CD4-positive, alpha-beta T cell treated with Interleukin-21 for 1 hour (primary cell): ENCODE data around the gene PCIF1.

Source experiments
- DNase-seq: peaks from one replicate; pipeline ENCODE4 v3.0.0-alpha.2; 2020

PCIF1 gene

DNA sequence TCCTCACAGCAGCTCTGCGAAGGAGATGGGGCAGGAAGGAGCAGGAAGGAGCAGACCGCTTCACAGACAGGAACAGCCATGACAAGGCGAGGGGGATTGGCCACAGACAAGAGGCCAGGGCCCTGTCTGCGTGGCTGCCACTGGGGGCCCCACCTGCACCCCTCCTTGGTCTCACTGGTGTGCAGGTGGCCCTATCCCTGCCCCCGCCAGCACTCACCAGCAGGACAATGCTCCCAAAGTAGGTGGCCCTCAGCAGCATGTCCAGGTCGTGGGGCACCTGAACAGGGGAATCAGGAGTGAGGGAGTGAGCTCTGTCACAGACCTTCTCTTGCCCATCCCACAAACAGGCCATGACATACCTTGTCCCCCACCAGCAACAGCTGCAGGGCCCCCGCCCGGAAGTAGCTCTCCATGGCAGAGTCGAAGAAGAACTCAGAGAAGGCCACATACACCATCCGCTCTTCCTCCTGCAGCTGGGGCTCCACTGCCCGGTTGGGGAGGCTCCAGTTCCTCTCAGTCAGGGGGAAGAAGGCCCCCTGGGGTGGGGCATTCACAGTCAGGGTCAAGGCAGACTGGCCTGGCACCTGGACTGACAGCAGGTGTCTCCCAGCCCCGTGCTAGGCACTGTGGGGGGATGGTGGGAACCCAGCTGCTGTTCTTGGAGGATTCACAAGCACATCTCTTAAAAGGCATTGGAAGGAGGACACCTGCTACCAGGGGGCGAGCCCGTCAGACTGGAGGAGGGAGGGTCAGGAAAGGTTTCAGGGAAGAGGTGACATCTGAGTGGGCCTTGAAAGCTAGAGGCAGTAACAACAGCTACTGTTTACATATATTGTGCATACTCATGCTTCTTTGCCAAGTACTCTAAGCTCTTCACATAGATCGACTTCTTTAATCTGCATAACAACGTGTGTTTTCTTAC is 29.6 kb upstream of the PCIF1 start:
- no peak for DNase-seq

GRCh38 chr20:45905505-45906079 is 28.9 kb upstream of the PCIF1 start:
- no peak for DNase-seq

GRCh38 chr20:45907219-45907948 is 27.1 kb upstream of the PCIF1 start:
- DNase-seq: no peak

- no peak for DNase-seq
Measured at GRCh38 chr20:45908084-45908483, 26.4 kb upstream of the PCIF1 start.

- no peak for DNase-seq
Measured at GRCh38 chr20:45909336-45909808, 25.1 kb upstream of the PCIF1 start.

DNA sequence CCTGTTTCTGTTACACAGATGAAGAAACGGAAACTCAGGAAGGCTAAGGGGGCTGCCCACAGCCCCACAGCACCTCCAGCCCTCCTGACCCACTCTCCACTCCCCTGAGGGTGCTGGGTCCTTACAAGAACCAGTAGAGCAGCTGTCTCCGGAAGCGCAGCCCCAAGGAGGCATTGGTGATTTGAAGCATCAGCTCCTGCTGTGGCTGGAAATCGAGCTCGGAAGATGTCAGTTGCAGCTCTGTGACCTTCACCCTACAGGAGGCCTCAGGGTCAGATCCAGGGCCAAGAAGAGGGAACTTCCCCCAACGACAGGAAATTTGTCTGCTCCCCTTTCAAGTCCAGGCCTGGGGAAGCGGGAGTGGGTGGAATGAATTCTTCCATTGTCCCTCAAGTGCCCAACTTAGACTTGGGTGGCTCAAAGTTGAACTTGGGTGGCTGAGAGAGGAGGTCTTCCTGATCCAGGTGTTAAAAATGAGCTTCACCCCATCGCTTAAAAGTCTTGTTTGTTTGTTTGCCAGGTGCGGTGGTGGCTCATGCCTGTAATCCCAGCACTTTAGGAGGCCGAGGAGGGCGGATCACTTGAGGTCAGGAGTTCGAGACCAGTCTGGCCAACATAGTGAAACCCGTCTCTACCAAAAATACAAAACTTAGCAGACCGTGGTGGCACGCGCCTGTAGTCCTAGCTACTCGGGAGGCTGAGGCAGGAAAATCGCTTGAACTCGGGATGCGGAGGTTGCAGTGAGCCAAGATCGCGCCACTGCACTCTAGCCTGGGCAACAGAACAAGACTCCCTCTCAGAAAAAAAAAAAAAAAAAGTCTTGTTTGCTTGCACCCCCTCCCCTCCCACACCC is 24.4 kb upstream of the PCIF1 start:
- no peak for DNase-seq

DNA sequence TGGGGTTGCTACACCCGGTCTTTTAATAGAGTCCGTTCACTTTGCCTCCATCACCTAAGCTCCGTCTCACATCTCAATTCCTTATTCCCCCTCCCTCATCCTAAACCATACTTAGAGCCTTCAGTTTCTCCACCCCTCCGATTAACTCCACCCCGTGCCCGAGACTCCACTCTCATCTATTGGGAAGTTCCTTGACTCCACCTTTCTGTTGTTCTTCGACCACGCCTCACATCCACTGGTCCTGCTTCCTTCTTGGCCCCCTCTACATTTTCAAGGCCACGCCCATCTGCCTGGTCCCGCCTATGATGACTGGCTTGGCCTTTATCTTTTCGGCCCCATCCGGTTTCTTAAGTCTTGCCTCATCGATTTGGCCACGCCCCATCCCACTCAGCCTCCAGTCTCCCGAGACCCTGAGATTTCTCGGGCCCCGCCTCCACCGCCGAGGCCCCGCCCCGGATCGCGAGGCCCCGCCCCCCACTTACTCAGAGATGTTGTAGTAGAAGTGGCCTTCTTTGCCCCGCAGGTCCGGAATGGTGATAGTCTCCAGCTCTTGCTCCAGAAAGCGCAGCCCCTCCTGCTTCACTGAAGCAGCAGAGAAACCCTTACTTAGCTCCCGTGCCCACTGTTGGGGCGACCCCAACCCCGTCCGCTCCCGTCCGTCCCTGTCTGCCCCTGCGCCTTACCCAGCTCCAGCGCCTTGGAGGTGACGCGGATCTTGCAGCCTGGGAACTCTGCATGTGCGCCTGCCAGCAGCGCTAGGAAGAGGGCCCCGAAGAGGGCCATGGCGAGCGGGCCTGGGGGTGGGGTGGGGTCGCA is 23.6 kb upstream of the PCIF1 start:
- DNase-seq: peak; percentile 93

DNA sequence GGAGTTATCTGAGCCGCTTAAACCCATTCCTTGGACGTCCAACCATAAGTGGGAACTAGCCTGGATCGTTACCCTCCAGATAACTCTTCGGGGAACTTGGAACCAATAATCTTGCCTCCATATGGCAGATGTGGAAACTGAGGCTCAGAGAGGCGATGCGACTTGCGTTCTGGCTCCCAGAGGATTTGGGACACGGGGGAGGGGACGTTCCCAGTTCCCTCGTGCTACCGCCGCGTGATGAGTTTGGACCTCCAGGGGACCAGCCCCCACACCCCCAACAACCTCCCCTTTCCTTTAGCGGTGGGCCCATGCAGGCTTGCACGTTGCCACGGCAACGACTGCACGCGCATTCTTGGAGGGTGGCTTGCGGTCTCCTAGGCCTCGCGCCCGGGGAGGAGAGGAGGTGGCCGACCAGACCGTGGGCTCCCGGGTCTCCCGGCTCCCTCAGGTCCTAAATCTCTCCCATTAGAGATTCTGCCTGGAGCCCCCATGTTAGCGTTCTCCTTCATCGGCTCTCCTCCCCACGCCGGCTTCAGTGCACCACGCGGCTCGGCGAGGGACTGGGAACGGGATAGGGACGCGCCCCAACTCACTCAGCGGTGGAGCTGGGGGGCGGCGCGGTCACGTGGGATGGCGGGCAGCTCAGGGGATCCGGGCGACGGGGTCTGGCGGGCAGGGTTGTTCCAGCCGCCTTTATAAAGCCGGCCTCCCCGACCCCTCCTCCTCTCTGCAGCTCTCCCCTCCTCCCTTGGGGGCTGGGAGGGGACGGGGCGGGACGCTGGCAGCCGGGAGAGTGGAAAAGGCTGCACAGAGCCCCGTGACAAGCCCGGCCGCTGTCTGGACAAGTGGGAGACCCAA is 22.8 kb upstream of the PCIF1 start, which contains the start of gene PLTP:
PLTP (minus strand) TSS at position 670 of the 858 bp plus-strand sequence. CDS start 703 bp downstream, outside the sequence.
- DNase-seq: peak; percentile 48

- DNase-seq: no peak
Measured at GRCh38 chr20:45912344-45912682, 22.2 kb upstream of the PCIF1 start.

GRCh38 chr20:45913116-45913515 is 21.4 kb upstream of the PCIF1 start:
- DNase-seq: no peak

DNA sequence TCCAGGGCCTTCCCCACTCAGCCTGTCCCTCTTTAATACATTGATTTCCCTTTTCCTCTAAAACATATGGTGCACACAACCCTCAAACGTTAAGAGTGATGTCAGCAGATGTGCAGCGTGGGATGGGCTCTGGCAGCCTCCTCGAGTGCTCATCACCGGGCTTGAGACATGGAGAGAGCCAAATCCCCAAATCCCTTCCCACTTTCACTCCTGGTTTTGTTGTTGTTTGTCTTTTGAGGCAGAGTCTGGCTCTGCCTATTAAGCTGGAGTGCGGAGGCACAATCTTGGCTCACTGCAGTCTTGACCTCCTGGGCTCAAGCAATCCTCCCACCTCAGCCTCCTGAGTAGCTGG is 16.7 kb upstream of the PCIF1 start:
- no peak for DNase-seq

DNA sequence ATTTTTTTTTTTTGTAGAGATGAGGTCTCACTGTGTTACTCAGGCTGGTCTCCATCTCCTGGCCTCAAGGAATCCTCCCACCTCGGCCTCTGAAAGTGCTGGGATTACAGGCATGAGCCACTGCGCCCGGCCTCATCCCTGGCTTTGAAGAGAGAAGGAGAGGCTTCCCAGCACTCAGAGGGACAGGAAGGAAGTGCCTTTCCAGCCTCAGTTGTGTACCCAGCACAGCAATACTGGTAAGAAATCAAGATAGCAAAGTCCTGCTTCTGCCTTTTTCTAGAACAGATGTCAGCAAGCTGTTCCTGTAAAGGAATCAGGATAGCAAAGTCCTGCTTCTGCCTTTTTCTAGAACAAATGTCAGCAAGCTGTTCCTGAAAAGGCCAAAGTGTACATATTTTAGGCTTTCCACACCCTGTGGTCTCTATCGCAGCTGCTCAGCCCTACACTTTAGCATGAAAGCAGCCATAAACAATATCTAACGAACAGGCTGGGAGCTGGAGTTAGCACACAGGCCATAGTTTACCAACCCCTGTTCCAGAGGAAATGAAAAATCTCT is 16.2 kb upstream of the PCIF1 start:
- DNase-seq: no peak

- DNase-seq: no peak
Measured at GRCh38 chr20:45918779-45919537, 15.5 kb upstream of the PCIF1 start.

DNA sequence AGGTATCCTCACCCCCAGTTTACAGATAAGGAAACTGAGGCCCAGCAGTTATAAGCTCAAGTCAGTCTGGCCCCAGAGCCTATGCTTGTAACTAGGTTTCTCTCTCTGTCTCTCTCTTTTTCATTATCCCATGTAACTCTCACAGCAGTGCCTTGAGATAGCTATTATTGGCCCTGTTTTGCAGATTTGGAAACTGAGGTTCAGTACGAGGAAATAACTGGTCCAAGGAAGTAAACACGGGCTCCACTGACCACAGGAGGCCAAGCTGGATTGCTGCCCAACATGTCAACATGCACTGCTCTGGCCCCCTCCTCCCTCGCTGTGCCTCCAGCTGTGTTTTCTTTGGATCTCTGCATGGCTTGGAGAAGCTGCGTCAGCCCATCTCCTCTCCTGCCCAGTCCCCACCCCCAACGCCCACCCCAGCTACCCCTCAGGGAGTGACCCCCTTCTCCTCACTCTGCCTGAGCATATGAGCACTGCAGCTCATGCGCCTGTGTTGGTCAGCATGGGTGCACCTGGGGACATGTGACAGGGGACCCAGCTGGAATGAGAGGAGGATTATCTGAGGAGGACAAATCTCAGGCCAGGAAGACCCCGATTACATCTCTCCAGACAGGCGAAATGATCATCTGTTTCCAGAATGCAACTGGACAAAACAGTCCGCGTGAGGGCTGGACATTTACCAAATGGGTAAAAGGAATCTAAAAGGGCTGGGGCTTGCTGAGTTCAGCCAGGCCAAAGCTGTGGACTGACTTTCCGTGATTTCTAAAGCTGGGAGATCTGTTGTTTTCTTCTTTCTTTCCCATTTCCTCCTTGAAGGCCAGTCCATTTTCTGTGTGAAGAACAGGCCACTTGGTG is 14.7 kb upstream of the PCIF1 start:
- DNase-seq: no peak

DNA sequence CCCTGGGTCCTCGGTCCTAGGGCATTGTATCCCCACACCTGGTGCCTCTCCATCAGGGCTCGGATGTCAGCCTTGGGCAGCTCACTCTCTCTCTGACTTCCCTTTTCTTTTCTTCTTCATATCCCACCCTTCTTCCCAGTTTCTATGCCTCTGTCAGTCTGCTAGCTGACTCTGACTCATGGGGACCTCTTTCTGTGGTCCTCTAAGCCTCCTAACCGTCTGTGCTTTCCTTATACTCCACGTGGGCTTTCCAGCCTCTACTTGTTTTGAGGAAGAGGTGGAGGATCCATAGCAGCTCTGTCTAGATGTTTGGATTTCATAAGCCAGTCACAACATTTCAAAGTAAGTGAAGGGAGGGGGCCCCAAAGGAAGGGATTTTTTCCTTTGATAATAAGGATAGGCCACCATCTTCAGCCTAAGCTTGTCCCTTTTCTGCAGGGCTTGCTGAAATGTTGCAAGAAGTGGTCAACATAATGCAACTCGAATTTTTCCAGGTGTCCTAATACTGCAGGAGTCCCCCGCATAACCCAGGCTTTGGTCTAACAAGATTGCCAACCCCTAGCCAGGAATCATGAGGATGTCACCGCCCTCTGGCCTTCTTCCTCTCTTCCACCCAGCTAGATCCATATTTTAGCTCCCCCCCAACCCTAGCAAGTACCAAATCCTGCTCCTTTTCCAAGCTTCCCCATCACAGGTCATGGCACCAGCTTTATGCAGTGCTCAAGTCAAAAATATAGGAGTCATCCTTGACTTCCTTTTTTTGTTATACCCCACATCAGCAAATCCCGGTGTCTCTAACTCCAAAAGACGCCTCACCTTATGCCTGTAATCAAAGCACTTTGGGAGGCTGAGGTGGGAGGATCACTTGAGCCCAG is 13.8 kb upstream of the PCIF1 start:
- no peak for DNase-seq

GRCh38 chr20:45921337-45922189 is 12.9 kb upstream of the PCIF1 start:
- no peak for DNase-seq
